GM18870 (cell line): Measurements from ENCODE around the gene ZNF764.
"Not testable (repeated sequence)": the region's sequence is repeated elsewhere in the genome, so short reads cannot be mapped to it uniquely, and the experiment has no call there.

ENCODE experiments used
- ATAC-seq: cut with Tn5 transposase; IDR thresholded peaks from one replicate; pipeline ENCODE4 v1.9.1; 2021; ENCODE audit warnings: moderate library complexity; ENCODE audit not compliant: unreplicated experiment

Gene ZNF764

GRCh38 chr16:30557957-30558788 is at the start of gene ZNF764:
Gene ZNF764 (minus strand): TSS chr16:30558374. CDS start chr16:30558182, 192 bp downstream.
- peak; percentile 70 for ATAC-seq

DNA sequence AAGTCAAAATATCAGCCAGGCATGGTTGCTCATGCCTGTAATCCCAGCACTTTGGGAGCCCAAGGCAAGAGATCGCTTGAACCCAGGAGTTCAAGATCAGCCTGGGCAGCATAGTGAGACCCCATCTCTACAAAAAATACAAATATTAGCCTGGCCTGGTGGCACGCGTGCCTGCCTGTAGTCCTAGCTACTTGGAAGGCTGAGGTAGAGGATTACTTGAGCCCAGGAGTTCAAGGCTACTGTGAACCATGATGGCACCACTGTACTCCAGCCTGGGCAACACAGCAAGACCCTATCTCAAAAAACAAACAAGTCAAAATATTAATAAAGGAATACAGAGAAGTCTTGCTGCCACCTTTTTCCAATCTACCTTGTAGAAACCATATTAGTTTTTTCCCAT is 47.8 kb upstream of the ZNF764 start:
- no peak for ATAC-seq

GRCh38 chr16:30605158-30605557 is 47.0 kb upstream of the ZNF764 start:
- no peak for ATAC-seq

DNA sequence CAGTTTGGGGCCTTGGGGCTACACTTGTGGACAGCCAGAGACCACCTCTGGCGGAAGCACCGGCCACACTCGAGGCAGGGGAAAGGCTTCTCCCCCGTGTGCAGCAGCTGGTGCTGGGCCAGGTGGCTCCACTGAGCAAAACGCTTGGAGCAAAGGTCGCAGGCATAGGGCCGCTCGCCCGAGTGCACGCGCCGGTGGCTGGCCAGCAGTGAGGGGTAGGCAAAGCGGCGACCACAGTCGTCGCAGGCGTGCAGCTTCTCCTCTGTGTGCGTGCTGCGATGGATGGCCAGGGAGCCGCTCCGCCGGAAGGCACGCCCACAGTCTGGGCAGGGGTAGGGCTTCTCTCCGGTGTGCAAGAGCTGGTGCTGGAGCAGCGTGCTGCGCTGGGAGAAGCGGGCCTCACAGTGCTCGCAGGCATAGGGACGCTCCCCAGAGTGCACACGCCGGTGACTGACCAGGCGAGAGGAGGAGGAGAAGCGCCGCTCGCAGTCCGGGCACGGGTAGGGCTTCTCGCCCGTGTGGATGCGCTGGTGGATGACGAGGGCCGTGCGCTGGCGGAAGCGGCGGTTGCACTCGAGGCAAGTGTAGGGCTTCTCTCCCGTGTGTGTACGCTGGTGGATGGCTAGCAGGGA is 46.3 kb upstream of the ZNF764 start:
- ATAC-seq, result no peak

DNA sequence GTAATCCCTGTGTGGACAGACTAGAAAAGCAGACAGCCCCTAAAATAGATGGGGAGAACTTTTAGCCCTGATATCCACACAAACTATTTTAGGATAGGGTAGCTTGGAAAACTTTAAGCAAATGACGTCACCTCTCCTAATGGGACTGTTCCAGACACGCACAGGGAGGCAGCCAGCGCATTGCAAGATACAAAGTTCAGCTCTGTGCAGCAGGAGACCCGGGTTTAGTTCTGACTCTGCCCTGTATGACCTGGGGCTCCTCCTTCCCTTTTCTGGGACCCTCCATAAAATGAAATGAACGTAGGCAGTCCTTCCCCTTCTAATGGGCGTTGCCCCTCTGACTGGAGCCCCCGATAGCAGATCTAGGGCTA is 45.8 kb upstream of the ZNF764 start:
- ATAC-seq, result no peak

- ATAC-seq, result no peak
Measured at GRCh38 chr16:30602616-30603277, 44.6 kb upstream of the ZNF764 start.

- no peak for ATAC-seq
Measured at GRCh38 chr16:30601966-30602365, 43.8 kb upstream of the ZNF764 start.

- ATAC-seq, result no peak
Measured at GRCh38 chr16:30600929-30601328, 42.8 kb upstream of the ZNF764 start.

DNA sequence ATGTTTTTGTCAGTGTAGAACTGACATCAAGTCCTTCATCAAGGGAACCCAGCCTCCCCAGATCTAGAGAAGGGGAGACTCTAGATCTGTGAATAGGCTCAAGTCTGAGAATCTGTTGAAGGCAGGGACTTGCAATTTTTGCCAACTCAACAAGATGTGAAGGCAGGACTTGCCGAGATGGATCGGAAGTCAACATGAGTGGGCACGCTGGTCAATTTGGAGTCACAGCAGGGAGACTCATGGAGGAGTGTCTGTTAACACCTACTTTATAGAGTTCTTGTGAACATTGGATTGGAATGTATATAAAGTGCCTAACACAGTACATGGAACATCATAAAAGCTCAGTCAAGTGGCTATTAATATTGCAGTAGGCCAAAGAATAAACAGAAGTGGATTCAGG is 42.0 kb upstream of the ZNF764 start:
- no peak for ATAC-seq

DNA sequence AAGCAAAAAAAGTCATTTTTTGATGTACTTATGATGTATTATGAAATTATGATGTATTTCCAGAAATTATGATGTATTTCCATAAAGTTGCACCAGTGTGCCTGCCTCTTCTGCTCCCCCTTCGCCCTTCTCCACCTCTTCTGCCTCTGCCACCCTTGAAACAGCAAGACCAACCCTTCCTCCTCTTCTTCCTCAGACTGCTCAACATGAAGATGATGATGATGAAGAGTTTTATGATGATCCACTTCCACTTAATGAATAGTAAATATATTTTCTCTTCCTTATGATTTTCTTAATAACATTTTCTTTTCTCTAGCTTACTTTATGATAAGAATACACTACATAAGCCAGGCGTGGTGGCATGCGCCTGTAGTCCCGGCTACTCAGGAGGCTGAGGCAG is 34.7 kb upstream of the ZNF764 start:
- ATAC-seq, result no peak

- not testable (repeated sequence) for ATAC-seq
Measured at GRCh38 chr16:30590869-30591268, 32.7 kb upstream of the ZNF764 start.

GRCh38 chr16:30589582-30589981 is 31.4 kb upstream of the ZNF764 start:
- ATAC-seq, result not testable (repeated sequence)

GRCh38 chr16:30588651-30589050 is 30.5 kb upstream of the ZNF764 start:
- no peak for ATAC-seq

DNA sequence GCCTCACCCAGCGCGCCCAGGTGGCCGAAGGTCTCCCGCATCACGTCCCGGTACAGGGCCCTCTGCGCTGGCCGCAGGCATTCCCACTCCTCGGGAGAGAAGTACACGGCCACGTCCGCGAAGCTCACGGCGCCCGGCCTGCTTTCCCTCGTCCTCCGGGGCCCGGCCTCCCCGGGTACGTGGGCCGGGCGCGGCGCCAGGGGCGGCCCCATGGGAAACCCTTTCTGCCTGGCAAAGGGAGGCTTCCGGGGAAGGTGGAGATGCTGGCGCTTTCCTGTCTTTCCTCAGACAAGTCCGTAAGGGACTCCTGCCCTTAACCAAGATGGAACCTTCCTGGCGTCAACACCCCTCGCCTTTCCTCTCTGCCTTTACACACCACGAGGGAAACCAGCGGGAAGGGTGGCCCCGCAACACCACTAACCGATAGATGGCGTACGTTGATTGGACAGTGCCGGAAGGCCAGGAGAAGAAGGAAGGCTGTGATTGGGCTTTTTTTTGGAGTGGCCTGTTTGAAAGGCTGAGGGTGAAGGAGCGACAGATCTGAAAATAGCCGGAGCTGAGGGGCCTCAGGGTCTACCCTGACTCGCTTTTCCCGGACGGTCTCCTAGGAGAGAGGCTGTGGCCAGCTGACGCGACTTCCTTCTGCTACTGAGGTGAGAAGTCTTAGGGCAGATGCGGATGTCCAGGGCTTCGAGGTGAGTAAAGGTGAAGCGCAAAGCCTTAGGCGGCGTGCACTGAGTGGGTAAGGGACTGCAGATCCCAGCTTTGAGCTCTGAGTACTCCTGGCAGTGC is 27.4 kb upstream of the ZNF764 start, which contains the start of gene ZNF785:
TSS of gene ZNF785 (minus strand) at position 298 of the 792 bp plus-strand sequence. CDS start at position 212, 86 bp downstream.
- ATAC-seq, result peak; percentile 89

DNA sequence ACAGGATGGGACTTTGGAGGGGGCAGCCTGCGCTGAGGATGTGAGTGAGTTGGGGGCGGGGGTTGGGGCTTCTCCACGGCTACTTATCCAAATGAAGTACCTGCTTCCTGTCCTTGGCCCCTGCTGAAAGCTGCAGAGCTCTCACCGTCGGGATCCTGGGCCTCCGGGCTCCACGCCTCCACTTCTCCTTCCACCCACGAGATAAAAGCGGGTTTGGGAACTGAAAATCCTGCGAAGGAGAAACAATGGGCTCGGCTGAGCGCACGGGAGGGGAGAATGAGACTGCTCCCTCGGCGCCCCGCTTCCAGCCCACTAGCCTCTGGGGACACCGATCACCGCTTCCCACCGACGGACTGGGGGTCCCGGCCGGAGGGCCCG is 26.8 kb upstream of the ZNF764 start:
- ATAC-seq, result no peak

DNA sequence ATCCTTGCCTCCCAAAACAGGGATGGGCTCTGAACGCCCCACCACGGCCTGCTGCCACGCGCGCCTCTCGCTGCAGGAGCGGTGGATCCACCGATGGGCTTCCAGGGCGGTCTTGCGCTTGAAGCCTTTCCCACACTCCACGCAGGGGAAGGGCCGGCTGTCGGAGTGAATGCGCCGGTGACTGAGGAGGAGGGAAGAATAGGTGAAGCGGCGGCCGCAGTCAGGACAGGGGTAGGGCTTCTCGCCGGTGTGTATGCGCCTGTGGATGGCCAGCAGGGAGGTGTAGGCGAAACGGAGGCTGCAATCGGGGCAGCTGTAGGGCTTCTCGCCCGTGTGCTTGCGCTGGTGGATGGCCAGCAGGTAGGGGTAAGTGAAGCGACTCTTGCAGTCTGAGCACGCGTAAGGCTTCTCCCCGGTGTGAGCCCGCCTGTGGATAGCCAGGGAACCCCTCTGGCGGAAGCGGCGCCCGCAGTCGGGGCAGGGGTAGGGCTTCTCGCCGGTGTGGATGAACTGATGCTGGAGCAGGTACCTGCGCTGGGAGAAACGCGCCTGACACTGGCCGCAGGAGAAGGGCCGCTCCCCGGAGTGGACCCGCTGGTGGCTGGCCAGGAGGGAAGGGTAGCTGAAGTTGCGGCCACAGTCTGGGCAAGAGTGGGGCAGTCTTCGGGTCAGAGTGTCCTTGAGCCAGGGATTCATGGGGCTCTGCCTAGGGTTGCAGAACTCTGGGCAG is 24.6 kb upstream of the ZNF764 start:
- no peak for ATAC-seq

DNA sequence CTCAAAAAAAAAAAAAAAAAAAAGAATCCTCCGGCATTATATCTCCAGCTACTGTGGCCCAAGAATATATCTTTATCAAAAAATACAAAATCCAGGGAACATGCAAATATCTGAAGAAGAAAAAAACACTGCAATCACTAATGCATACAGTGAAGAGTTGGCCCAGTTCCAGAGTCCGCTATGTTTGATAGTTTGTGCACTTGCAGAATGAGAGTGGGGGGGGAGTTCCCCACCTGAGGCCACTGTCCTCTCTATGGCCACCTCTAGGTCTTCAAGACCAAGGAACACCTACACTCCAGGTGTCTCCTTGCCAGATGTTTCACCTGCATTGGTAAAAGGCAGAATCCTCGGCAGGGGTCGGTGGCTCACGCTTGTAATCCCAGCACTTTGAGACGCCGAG is 23.3 kb upstream of the ZNF764 start:
- no peak for ATAC-seq

GRCh38 chr16:30574678-30575077 is 16.5 kb upstream of the ZNF764 start:
- no peak for ATAC-seq

- peak; percentile 60 for ATAC-seq
Measured at GRCh38 chr16:30571445-30572322, 13.5 kb upstream of the ZNF764 start, which contains the start of gene ZNF688. Gene ZNF688 (minus strand): TSS chr16:30571714. CDS start chr16:30571629, 85 bp downstream.
